ENCODE measurements around the gene NELFE.
A peak's percentile ranks its signal among the peaks of the same experiment; 100 is the strongest.

The NELFE gene

GRCh38 chr6:31961616-31962015 is 2.8 kb upstream of the NELFE start:
- no peak for DNase-seq (ENCODE audit: low read depth)
- no peak overlapping the region for H3K4me3 ChIP-seq (ENCODE audit: low read depth, low read length)
- no peak for TF ChIP-seq MAX (IDR thresholded peaks at IDR 0.05; ENCODE audit: low read depth, low read length)
- TF ChIP-seq MYC (IDR thresholded peaks at IDR 0.05; ENCODE audit: low read depth, low read length) = no peak
- no peak for TF ChIP-seq POLR2A (IDR thresholded peaks at IDR 0.05; ENCODE audit: extremely low read depth, insufficient read length)
- TF ChIP-seq CTCF (IDR thresholded peaks at IDR 0.05; ENCODE audit: low read depth, low read length) = no peak

GRCh38 chr6:31958412-31958740 is 395 bp downstream of the NELFE start:
- H3K4me3 ChIP-seq (ENCODE audit: low read depth, low read length) = peak overlapping the region; percentile 90
- TF ChIP-seq POLR2A (IDR thresholded peaks at IDR 0.05; ENCODE audit: extremely low read depth, insufficient read length) = no peak
- no peak for TF ChIP-seq CTCF (IDR thresholded peaks at IDR 0.05; ENCODE audit: low read depth, low read length)
- no peak for DNase-seq (ENCODE audit: low read depth)

GRCh38 chr6:31956796-31957195 is 2.0 kb downstream of the NELFE start:
- no peak for TF ChIP-seq MAX (IDR thresholded peaks at IDR 0.05; ENCODE audit: low read depth, low read length)
- DNase-seq (ENCODE audit: low read depth) = no peak
- no peak overlapping the region for H3K4me3 ChIP-seq (ENCODE audit: low read depth, low read length)

- no peak overlapping the region for H3K4me3 ChIP-seq (ENCODE audit: low read depth, low read length)
- TF ChIP-seq MYC (IDR thresholded peaks at IDR 0.05; ENCODE audit: low read depth, low read length) (no peak), CTCF (IDR thresholded peaks at IDR 0.05; ENCODE audit: low read depth, low read length) (no peak), MAX (IDR thresholded peaks at IDR 0.05; ENCODE audit: low read depth, low read length) (no peak), POLR2A (IDR thresholded peaks at IDR 0.05; ENCODE audit: extremely low read depth, insufficient read length) (no peak)
- no peak for DNase-seq (ENCODE audit: low read depth)
These were observed 4.3 kb downstream of the NELFE start for GRCh38 chr6:31954511-31954910.

- no peak overlapping the region for H3K4me3 ChIP-seq (ENCODE audit: low read depth, low read length)
- TF ChIP-seq MAX (IDR thresholded peaks at IDR 0.05; ENCODE audit: low read depth, low read length) = no peak
- TF ChIP-seq POLR2A (IDR thresholded peaks at IDR 0.05; ENCODE audit: extremely low read depth, insufficient read length) = no peak
- no peak for TF ChIP-seq MYC (IDR thresholded peaks at IDR 0.05; ENCODE audit: low read depth, low read length)
- no peak for TF ChIP-seq CTCF (IDR thresholded peaks at IDR 0.05; ENCODE audit: low read depth, low read length)
- DNase-seq (ENCODE audit: low read depth) = no peak
These were observed 5.9 kb downstream of the NELFE start for GRCh38 chr6:31952890-31953289.

GRCh38 chr6:31952140-31952805 is 6.5 kb downstream of the NELFE start:
- no peak overlapping the region for H3K4me3 ChIP-seq (ENCODE audit: low read depth, low read length)
- peak; percentile 62 for DNase-seq (ENCODE audit: low read depth)
- TF ChIP-seq MYC (IDR thresholded peaks at IDR 0.05; ENCODE audit: low read depth, low read length) (no peak), POLR2A (IDR thresholded peaks at IDR 0.05; ENCODE audit: extremely low read depth, insufficient read length) (no peak), MAX (IDR thresholded peaks at IDR 0.05; ENCODE audit: low read depth, low read length) (no peak), CTCF (IDR thresholded peaks at IDR 0.05; ENCODE audit: low read depth, low read length) (peak; percentile 89)
